SK-N-SH treated with all-trans-retinoic acid at 6 μM for 48 hours (cell line): ENCODE results near the gene CGB5.

Experiments
- ATAC-seq: fragments of 200-7000 bp; cut with Tn5 transposase; 3 replicates; pipeline ENCODE4 v1.9.1; 2020; ENCODE audit warnings: mild to moderate bottlenecking, moderate library complexity
- ARNTL ChIP-seq: fragments of 450-650 bp; formaldehyde crosslinking; IDR thresholded peaks from 2 replicates; pipeline ENCODE4 v1.5.0; 2020; ENCODE audit warnings: low read depth, mild to moderate bottlenecking, moderate library complexity, borderline replicate concordance
- BACH2 ChIP-seq: fragments of 250-450 bp; sonication (Bioruptor Pico); IDR thresholded peaks from 2 replicates; pipeline ENCODE4 v1.9.0; 2021; ENCODE audit warnings: mild to moderate bottlenecking, borderline replicate concordance
- CSDC2 ChIP-seq: fragments of 250-450 bp; sonication (Bioruptor Pico); IDR thresholded peaks from 2 replicates; pipeline ENCODE4 v1.5.0; 2020; ENCODE audit warnings: mild to moderate bottlenecking, moderate library complexity
- CSRNP3 ChIP-seq: fragments of 250-450 bp; sonication (Bioruptor Pico); IDR thresholded peaks from 2 replicates; pipeline ENCODE4 v1.5.1; 2021; ENCODE audit warnings: mild to moderate bottlenecking, moderate library complexity
- ESRRG ChIP-seq: fragments of 250-450 bp; sonication (Bioruptor Pico); IDR thresholded peaks from 2 replicates; pipeline ENCODE4 v1.6.1; 2021; ENCODE audit warnings: mild to moderate bottlenecking
- ISL1 ChIP-seq: fragments of 250-450 bp; sonication (Bioruptor Pico); IDR thresholded peaks from 2 replicates; pipeline ENCODE4 v2.1.2; 2022; ENCODE audit warnings: mild to moderate bottlenecking, moderate library complexity
- OSR1 ChIP-seq: fragments of 250-450 bp; sonication (Bioruptor Pico); IDR thresholded peaks from 2 replicates; pipeline ENCODE4 v1.8.0; 2022; ENCODE audit warnings: moderate library complexity, mild to moderate bottlenecking, inconsistent platforms
- PATZ1 ChIP-seq: fragments of 250-450 bp; sonication (Bioruptor Pico); IDR thresholded peaks from 2 replicates; pipeline ENCODE4 v1.8.0; 2020; ENCODE audit warnings: mild to moderate bottlenecking, moderate library complexity, borderline replicate concordance
- POU6F1 ChIP-seq: fragments of 250-450 bp; sonication (Bioruptor Pico); IDR thresholded peaks from 2 replicates; pipeline ENCODE4 v1.8.0; 2021; ENCODE audit warnings: low read depth, mild to moderate bottlenecking, moderate library complexity, borderline replicate concordance
- RARB ChIP-seq: fragments of 250-450 bp; sonication (Bioruptor Pico); IDR thresholded peaks from 2 replicates; pipeline ENCODE4 v1.8.0; 2021; ENCODE audit warnings: mild to moderate bottlenecking, moderate library complexity
- SNAI2 ChIP-seq: fragments of 250-450 bp; sonication (Bioruptor Pico); IDR thresholded peaks from 2 replicates; pipeline ENCODE4 v1.5.0; 2020; ENCODE audit warnings: mild to moderate bottlenecking, moderate library complexity
- TOX ChIP-seq: fragments of 250-450 bp; sonication (Bioruptor Pico); IDR thresholded peaks from 2 replicates; pipeline ENCODE4 v1.8.0; 2021; ENCODE audit warnings: mild to moderate bottlenecking, moderate library complexity, borderline replicate concordance
- TSHZ2 ChIP-seq: fragments of 250-450 bp; sonication (Bioruptor Pico); IDR thresholded peaks from 2 replicates; pipeline ENCODE4 v1.5.0; 2020; ENCODE audit warnings: mild to moderate bottlenecking, moderate library complexity
- ZC3H10 ChIP-seq: fragments of 250-450 bp; sonication (Bioruptor Pico); IDR thresholded peaks from 2 replicates; pipeline ENCODE4 v1.5.1; 2021; ENCODE audit warnings: mild to moderate bottlenecking, moderate library complexity
- ZNF565 ChIP-seq: fragments of 450-650 bp; formaldehyde crosslinking; conservative IDR thresholded peaks from 2 replicates; pipeline ENCODE4 v1.5.0; 2020; ENCODE audit warnings: low read depth, mild to moderate bottlenecking, moderate library complexity
- ZNF70 ChIP-seq: fragments of 450-650 bp; formaldehyde crosslinking; IDR thresholded peaks from 2 replicates; pipeline ENCODE4 v1.5.0; 2020; ENCODE audit warnings: mild to moderate bottlenecking, moderate library complexity
- ZNF8 ChIP-seq: fragments of 450-650 bp; formaldehyde crosslinking; IDR thresholded peaks from 2 replicates; pipeline ENCODE4 v1.5.0; 2020; ENCODE audit warnings: mild to moderate bottlenecking, moderate library complexity
- TF ChIP-seq, protein P1 (sequence below): fragments of 250-450 bp; sonication (Bioruptor Pico); IDR thresholded peaks from 2 replicates; pipeline ENCODE4 v1.5.1; 2020; ENCODE audit warnings: low read depth, mild to moderate bottlenecking, moderate library complexity

Gene CGB5

DNA sequence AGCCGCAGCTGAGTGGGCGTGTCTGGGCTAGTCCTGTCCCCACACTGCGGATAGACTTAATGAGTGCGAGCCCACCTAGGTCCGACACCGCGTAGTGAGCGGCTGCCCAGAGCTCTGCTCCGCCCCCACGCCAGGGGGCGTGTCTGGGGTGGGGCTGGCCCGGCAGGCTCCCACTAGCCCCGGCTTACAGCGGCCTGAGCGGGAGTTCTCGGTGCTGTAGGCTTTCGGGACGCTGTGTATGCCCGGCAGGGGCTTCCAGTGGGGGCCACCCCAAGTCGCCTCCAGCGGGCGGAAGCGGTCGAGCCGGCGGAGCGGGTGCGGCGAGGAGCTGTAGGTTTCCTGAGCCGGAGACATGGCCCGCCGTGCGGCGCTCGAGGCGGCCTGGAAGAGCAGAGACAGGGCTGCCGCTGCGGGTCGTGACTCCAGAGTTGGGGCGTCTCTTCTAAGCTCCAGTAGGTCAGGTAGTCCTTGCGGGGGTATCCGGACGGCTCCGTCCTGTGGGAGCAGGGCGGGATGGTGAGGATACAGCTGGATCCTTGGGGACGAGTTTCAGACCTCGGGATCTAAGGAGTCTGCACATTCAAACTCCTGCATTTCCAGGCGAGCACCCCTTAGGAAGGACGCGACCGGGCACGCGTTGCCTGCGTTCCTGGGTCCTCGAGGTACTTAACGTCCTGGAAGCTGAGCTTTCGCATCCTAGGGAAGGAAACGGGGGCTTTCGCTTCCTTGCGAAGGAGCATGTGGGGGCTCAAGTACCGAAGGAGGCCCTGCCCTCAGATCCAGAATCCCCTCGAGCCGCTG lies 12.7 kb downstream of the CGB5 start:
- peak; percentile 88 for ATAC-seq

DNA sequence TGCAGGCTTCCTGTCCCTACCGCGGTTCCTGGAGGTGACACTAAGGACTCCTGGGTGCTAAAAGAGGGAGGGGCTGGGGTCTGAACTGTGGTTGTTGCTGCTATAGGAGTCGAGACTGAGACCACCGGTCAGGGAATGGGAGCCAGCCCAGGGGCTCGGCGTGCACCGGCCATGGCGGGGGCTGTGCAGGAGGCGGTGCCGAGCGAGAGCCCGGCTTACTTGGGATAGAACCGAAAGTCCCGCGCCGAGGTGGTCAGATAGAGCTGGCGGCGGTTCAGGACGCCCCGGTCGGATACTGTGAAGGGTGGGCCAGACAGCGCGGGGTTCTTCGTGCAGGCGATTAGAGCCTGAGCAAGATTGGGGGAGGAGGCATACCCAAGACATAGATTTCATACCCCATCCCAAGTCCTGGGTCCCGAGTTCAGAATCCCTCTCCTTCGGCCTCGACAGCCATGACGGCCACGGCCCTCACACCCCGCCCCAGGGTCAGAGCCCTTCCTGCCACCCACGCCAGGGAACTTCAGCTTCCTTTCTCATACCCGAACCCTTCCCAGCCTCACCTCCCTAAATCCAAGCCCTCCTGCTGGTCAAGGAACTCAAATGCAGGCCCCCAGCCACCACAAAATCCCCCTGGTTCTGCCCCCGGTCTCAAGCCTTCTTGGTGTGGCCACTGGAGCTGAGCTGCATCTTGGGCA lies 13.4 kb downstream of the CGB5 start:
- peak; percentile 23 for ATAC-seq

More for the DNA sequence above, 12.7 kb downstream of the CGB5 start:
- TF ChIP-seq ARNTL (CRISPR knock-in tag) (no peak), ZNF70 (CRISPR knock-in tag) (no peak), RARB (no peak), ESRRG (no peak), CSDC2 (CRISPR knock-in tag) (no peak), ZNF8 (CRISPR knock-in tag) (no peak)

DNA sequence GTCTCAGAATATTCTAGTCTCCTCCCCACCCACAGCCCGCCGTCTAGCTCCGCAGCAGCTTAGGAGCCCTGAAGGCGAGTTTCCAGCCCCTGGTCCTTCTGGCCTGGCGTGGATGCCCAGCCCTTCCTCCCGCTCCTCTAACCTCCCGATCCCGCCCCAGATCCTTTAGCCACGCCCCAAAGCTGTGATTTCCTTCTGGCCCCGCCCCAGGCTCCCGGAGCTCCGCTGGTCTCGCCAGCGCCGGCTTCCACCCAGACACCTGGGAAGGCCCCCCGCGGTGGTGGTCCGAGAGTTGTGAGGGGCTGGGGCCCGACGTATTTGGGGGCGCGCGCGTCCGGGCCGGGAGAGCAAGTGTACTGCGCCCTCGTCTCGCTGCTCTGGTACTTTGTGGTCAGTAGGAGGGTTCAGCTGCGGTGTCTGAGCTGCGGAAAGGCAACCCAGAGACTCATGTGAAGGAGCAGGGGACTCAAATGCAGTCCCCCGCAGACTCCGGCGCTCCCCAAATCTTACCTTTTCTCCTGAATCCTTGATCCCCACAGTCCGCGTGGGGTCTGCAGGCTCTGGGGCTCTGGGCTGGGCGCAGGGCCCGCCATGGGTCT lies 14.1 kb downstream of the CGB5 start, which contains the start of gene CGB7:
CGB7 (minus strand) TSS at position 114 of the 599 bp plus-strand sequence. CDS start 2,374 bp downstream, outside the sequence.
- peak; percentile 74 for ATAC-seq
- no peak for TF ChIP-seq ZNF8 (CRISPR knock-in tag)
- no peak for TF ChIP-seq TSHZ2
- TF ChIP-seq ZC3H10 (CRISPR knock-in tag) = no peak
- TF ChIP-seq CSDC2 (CRISPR knock-in tag) = no peak
- no peak for TF ChIP-seq ZNF565 (CRISPR knock-in tag)
- TF ChIP-seq ARNTL (CRISPR knock-in tag) = no peak
- TF ChIP-seq ISL1 = no peak
- TF ChIP-seq PATZ1 (CRISPR knock-in tag) = no peak
- no peak for TF ChIP-seq RARB
- no peak for TF ChIP-seq POU6F1 (CRISPR knock-in tag)
- TF ChIP-seq, protein P1, sequence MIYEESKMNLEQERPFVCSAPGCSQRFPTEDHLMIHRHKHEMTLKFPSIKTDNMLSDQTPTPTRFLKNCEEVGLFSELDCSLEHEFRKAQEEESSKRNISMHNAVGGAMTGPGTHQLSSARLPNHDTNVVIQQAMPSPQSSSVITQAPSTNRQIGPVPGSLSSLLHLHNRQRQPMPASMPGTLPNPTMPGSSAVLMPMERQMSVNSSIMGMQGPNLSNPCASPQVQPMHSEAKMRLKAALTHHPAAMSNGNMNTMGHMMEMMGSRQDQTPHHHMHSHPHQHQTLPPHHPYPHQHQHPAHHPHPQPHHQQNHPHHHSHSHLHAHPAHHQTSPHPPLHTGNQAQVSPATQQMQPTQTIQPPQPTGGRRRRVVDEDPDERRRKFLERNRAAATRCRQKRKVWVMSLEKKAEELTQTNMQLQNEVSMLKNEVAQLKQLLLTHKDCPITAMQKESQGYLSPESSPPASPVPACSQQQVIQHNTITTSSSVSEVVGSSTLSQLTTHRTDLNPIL (CRISPR knock-in tag) = no peak
- no peak for TF ChIP-seq TOX (CRISPR knock-in tag)
- no peak for TF ChIP-seq BACH2 (CRISPR knock-in tag)
- TF ChIP-seq ZNF70 (CRISPR knock-in tag) = no peak
- no peak for TF ChIP-seq SNAI2 (CRISPR knock-in tag)
- TF ChIP-seq ESRRG = no peak
- TF ChIP-seq OSR1 (CRISPR knock-in tag) = no peak

- ATAC-seq = no peak; the same call in 2 of the 3 replicates
- no peak for TF ChIP-seq ZNF70 (CRISPR knock-in tag)
- no peak for TF ChIP-seq CSRNP3 (CRISPR knock-in tag)
- TF ChIP-seq, all 23 proteins: peak for 0
These were observed 14.9 kb downstream of the CGB5 start for GRCh38 chr19:49058562-49058961.
